NCI-H460 (cell line): ENCODE measurements around the gene COG2. TPM values are rescaled to one million over a fixed set of nuclear protein-coding genes. Genes with fewer than 3 reads are reported as not detected.
"Not testable (repeated sequence)": the region's sequence is repeated elsewhere in the genome, so short reads cannot be mapped to it uniquely, and the experiment has no call there.

ENCODE experiments used
- DNase-seq: peaks from one replicate; pipeline ENCODE4 v3.0.0-alpha.2; 2016; ENCODE audit warnings: low read depth; ENCODE audit errors: extremely low read depth
- total RNA-seq: library from RNA; depleted of rRNA; stranded (reverse); fragments of >200 nt; shearing (Covaris generic); gene quantifications from 2 replicates; pipeline ENCODE4 v1.2.3, GENCODE V29; 2014; rRNA removed

The COG2 gene
- total RNA-seq, 1 experiment from 2014 or later: 52.6 TPM

GRCh38 chr1:230712470-230712942 lies 70.2 kb downstream of the COG2 start:
- no peak for DNase-seq

GRCh38 chr1:230713138-230713537 lies 70.9 kb downstream of the COG2 start:
- DNase-seq: no peak

GRCh38 chr1:230713547-230713914 lies 71.2 kb downstream of the COG2 start:
- DNase-seq: no peak

- DNase-seq: no peak
These were observed 71.9 kb downstream of the COG2 start, which contains the start of gene AGT for GRCh38 chr1:230713915-230714764. Gene AGT, minus strand, starts transcription at chr1:230714122. Its CDS starts 3,299 bp downstream, at chr1:230710823.

- DNase-seq: no peak
These were observed 73.2 kb downstream of the COG2 start for GRCh38 chr1:230715510-230715909.

GRCh38 chr1:230716453-230716852 lies 74.2 kb downstream of the COG2 start:
- DNase-seq: not testable (repeated sequence)

- DNase-seq: no peak
These were observed 75.0 kb downstream of the COG2 start for GRCh38 chr1:230717251-230717650.

GRCh38 chr1:230721849-230722522 lies 79.7 kb downstream of the COG2 start:
- not testable (repeated sequence) for DNase-seq

- no peak for DNase-seq
These were observed 83.2 kb downstream of the COG2 start for GRCh38 chr1:230725256-230726012.

- DNase-seq: no peak
These were observed 86.6 kb downstream of the COG2 start for GRCh38 chr1:230728710-230729392.

GRCh38 chr1:230730977-230731376 lies 88.7 kb downstream of the COG2 start:
- no peak for DNase-seq

GRCh38 chr1:230735447-230735846 lies 93.2 kb downstream of the COG2 start:
- DNase-seq: no peak

- no peak for DNase-seq
These were observed 95.5 kb downstream of the COG2 start for GRCh38 chr1:230737622-230738262.

GRCh38 chr1:230739564-230740290 lies 97.4 kb downstream of the COG2 start:
- DNase-seq: no peak

Other genes with a start within 250 kb of the COG2 start
- gene PGBD5, start 216.1 kb upstream of the COG2 start, total RNA-seq: not detected in 2 replicates
- gene AGT, start 71.6 kb downstream of the COG2 start, total RNA-seq: not detected in 2 replicates
- 0.17 and 1.1 TPM in 2 replicates for gene CAPN9, start 104.9 kb downstream of the COG2 start, total RNA-seq
- gene C1orf198, start 226.0 kb downstream of the COG2 start, total RNA-seq: 30.8 and 32.7 TPM in 2 replicates